Measurements from ENCODE around the gene PRDM5.

Gene PRDM5

DNA sequence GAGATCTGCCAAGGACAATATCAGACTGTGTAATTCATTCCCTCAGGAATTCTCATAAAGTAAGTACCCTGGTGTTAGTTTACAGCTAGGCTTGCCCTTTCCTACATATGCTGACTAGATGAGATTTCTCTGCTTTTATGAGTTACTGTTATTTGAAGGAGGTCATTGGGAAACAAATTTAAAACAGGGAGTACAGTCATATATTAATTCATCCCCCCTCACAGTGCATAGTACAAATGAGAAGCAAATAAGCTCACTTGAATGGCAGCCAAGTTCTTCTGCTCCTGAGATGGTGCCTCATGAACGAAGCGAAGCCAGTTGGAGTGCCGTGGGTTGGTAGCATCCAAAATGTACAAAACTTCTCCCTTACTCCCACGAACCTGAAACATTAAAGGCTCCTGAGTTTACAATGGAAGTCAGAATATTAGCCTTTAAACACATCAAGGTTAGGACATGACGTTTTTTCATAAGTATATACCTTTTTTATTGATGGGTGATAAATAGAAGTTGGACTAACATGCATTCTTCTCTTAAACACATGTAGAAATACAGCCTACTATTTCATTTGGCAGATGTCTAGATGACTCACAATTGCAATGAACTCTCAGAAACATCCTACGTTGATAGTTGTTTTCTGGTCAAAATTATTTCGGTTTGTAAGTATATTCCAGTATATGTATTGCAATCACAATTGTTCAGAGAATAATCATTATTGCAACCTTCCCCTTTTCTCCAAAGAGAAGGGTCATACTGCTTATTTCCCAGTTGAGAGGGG is 69.2 kb downstream of the PRDM5 start:
- DNase-seq, result no peak

DNA sequence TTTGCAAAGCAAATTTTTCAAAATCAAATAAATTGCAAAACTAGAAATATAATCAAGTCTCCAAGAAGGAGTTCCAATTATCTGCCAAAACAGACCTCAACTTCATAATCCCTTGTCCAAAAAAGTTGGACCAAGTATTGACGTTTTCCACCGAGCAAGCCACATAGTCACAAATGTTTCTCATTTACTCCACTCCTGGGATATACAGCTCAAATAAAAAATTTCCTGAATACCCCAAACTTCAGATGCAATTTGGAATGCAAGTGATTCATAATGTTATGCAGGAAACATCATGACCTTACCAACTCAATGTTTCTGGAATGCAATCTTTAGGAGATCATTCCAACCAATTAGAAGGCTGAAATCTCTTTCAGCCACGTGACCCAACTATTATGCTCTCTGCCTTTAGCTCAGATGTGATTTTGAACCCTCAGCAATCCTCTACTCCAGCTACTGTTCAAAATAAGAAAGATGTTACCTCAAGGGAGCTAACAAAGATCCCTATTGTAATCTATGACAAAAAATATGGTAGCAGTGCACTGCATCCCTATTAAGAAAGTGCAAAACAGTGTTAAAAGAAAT is 72.4 kb downstream of the PRDM5 start:
- no peak for DNase-seq

DNA sequence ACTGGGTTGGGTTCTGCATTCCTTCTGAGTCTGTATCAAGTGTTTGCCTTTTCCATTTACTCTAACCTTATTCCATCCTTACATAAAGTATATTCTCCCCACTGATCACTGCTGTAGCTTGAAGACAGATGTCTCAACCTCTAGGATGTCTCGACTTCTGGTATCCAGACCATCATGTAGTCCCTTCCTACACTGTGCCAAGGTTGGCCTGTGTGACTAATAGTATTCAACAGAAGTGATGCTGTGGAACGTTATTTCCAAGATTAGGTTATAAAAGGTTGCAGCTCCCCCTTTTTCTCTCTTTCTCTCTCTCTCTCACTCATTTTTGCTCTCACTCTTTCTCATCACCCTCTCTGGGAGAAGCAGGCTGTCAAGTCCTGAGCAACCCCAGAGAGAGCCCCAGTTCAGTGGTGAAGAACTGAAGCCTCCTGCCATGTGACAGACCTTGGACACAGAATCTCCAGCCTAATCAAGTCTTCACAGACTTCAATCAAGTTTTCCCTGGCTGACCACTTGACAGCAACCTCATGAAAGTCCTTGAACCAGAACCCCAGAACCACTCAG is 75.4 kb downstream of the PRDM5 start:
- DNase-seq, result no peak

DNA sequence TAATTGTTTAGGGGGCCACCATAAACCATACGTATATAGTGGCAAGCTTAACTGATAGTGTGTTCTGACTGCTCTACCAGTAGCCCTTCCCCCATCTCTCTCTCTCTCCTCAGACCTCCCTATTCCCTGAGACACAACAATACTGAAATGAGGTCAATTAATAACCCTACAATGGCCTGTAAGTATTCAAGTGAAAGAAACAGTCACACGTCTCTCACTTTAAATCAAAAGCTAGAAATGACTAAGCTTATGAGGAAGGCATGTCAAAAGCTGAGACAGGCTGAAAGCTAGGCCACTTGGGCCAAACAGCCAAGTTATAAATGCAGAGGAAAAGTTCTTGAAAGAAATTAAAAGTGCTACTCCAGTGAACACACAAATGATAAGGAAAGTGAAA is 78.0 kb downstream of the PRDM5 start:
- no peak for DNase-seq

DNA sequence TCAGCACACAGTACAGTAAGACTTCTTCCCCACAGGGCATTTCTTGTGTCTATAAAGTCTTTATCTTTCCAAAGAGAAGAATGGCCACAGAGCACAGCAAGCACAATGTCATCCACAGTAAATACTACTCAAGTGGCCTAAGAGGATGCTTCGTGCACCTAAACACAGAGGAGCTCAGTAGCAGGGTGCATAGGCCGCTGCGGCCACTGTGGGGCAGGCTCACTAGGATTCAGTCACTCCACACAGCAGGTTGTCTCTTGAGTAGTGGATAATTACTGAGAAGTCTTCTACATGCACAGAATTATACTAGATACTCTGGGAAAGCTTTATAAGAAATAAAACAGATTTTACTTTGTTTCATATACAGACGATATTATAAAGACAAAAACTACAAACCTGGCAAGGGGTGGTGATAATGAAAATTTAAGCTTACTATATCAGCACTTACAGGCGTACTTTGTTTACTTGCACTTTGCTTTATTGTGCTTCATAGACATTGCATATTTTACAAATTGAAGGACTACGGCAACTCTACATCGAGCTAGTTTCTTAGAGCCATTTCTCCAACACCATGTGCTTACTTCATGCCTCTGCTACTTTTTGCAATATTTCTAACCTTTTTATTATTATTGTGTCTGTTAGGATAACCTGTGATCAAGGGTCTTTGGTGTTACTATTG is 78.5 kb downstream of the PRDM5 start:
- DNase-seq, result no peak

DNA sequence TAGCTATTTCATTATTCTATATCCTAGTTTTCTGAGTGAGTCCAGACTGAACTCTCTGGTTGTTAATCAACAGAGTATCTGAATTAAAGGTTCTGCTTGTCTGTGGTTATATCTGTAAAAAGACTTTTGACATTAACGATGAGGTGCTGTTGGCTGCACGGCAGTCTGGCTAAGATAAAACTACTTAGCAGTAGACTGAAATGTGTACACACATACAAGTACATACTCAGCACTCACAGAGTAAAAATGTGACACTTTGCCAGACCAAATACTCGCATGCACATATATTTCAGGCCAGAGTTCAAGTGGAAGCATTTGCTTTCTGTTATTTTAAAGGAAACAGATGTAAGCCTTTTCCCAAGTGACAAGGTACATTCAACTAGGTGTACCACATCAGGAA is 80.5 kb downstream of the PRDM5 start:
- DNase-seq, result no peak

DNA sequence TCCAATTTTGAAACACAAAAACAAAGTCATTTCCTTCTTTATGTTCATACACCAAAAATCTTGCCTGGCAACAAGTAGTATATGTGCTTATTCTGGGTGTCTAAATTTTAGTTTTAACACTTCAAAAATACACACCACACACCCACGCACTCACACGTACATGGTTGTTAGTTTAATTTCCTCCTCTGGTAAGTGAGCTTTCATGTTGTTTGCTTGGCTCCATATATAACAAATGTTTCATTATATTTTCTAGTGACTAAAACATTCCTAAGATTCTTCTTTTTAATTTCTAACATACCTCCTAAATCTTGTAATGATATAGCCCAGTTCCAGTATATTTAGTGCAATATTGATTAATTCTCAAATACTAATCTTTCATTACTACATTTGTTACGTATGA is 80.9 kb downstream of the PRDM5 start:
- DNase-seq, result no peak

DNA sequence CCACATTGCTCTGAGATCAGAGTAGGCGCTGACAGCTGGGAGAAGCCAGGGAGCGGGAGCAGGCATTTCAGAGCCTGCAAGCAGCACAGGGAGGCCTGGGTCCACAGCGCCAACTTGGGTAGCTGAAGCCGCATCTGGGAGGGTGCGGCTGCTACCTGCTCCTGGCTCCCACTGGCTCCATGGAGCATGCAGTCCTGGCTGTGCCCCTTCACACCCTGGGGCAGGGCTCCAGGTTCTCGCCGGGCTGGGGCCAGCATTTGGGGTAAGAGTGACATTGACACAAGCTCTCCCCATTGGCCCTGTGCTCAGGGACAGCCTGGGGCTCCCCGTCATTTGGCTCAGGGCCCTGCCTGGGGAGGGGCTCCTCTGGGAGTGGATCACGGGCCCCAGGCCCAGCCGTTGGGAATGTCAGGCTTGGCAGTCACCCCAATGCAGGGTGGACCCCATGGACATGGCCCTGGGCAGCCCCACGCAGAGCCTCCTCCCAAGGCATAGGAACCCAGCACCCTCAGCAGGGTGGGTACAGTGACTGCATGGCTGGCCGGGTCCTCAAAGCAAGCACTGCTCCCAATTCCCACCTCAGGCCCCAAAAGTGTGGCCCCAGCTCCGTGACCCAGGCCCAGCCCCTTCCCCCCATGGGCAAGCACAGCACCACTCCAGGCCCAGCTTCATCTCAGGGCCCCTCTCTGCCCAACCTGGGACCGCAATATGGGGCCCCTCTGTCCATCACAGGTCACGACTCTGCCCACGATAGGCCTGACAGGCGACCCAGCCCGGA is 82.4 kb downstream of the PRDM5 start:
- no peak for DNase-seq

DNA sequence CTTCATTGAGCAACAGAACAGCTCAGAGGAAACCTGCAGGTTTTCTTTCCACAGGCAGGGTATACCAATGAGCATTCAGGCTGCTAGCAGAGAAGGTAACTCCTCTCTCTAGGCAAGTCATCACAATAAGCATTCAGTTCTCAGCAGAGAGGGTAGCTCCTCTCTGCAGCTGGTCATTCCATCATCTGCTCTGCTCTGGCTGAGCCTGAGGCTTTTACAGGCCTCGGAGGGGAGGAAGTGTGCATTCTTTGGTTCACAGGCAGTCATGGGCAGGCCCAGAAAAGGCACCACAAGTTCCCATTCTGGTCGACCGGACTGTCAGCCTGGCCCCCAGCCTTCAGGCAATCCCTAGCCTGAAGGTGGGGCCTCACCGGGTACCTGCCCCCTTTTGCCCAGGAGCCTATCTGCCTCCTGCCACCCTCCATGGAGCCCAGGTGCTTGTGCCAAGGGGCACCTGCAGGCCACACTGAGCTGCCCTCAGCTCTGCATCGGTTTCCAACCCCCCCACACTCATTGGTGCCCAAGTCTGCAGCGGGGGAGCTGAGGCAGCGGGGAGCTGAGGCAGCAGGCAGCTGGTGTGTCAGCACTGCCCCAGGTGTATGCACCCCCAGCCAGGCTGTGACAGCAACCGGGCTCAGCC is 83.1 kb downstream of the PRDM5 start:
- DNase-seq, result no peak

DNA sequence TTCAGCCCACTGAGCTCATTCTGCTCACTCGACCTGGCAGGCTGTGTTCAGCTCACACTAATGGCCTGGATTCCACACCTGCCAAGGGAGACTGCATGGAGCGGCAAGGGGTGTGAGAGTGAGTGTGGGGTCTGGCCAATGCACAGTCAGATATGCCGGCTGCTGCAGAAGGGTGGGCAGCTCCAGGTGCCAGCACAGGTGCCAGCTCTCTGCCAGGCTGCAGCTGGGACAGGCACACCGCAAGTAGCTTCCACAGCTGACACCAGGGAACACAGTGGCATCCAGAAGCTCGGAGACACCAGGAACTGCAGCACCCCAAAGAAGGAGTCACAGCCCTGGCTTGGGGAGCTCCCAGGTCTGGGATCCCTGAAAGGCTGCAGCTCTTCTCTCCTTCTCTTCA is 83.7 kb downstream of the PRDM5 start:
- DNase-seq, result no peak

DNA sequence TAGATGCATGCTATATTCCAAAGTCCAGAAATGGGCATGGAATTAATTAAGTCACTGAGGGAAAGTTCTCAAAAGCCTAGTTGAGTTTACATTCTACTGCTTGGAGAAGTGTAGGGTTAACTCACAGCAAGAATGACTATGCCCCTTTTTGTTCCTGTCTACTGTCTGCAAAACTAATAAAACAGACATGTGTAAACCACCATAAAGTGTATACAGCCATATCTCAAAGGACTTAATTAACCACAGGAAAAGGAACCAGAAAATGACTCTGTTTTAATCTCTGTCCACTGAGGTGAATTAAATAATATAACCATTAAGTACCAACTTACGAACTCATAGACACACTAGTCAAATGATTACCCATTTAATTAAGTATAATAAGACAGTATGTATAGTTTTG is 84.9 kb downstream of the PRDM5 start:
- no peak for DNase-seq

DNA sequence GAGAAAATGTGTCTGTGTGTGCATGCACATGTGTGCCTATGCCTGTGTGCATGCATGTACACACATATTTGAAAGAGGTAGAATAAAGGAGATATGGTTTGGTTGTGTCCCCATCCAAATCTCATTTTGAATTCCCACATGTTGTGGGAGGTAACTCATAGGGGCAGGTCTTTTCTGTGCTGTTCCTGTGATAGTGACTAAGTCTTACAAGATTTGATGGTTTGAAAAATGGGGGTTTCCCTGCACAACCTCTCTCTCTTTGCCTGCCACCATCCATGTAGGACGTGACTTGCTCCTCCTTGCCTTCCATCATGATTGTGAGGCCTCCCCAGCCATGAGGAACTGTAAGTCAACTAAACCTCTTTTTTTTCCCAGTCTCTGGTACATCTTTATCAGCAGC is 87.2 kb downstream of the PRDM5 start:
- no peak for DNase-seq

DNA sequence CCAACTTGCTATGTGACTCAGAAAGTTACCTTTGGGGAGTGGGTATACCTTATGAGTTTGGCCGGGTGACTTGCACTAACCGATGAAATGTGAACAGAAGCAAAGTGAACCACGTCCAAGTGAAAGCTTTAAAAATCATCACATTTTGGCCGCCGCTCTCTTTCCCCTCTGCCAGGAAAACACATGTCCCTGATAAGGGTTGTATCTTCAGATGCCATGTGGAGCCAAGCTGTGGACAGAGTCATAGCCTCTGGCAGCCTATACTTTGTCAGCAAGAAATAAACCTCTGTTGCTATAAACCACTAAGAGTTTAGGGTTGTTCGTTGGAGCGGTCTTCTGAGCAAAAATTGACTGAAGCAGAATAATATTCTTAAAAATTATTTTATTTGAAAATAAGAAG is 92.3 kb downstream of the PRDM5 start:
- DNase-seq, result no peak

DNA sequence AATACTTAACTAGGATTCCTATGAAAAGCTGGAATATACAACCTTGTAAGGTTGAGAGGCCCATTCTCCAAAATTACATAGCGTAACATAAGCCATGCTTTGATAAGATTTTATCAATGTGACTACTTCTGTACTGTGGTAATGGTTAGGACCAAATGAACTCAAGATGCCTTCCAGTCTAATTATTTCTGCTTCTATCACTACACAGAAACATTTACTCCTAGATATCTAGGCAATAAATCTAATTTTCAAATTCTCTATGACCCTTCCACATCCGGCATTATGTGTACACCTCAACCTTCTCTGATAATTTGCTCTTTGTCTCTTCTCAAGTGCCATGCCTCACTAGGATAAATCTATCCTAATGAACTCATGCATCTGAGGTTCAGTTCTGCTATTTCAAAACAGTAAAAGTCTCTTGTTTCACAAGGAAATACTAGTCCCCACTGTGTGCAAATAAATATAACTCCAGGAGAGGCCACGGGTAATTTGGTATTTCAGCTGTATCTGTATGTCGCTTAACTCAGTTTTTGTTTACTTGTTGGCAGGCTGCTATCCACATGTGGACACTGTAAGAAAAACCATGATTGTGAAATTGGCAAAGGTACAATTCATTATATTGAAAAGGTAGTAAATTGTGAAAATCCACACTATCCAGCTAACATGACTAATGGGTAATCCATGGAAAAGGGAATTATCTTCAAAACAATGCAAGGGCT is 93.3 kb downstream of the PRDM5 start:
- no peak for DNase-seq

DNA sequence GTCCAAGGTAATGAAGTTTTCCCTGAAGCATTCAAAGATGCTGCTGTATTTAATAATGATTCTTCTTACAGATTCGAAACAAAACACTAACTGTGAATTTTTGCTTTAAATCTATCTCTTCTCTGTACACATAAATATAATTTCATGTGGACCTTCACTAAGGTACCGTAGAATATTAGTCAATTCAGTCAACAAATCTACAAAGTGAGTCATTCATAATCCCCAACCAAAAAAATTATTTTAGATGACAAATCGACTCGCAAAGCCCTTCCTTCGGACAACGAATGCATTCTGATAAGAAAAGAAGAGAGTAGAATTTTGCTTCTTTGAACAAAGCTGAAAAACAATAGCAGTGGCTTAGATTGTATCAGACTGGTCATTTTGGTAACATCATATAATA is 95.7 kb downstream of the PRDM5 start:
- no peak for DNase-seq

DNA sequence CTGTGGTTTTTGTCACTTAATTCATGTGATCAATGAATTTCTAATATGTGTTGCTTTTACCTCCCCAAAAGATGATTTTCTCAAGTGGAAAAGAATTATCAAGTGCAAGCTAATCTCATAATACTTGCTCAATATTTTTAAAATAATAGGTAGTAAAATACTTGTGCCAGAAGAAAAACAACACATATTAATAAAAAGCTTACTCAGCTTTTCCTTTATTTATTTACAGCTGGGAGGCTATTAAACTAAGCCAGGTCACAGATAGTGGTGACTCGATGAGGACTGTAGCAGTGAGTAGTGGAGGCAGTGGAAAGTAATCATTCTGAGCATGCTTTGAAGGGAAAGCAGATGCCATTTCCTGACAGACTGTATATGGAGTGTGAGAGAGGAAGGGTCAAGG is 96.1 kb downstream of the PRDM5 start:
- no peak for DNase-seq

DNA sequence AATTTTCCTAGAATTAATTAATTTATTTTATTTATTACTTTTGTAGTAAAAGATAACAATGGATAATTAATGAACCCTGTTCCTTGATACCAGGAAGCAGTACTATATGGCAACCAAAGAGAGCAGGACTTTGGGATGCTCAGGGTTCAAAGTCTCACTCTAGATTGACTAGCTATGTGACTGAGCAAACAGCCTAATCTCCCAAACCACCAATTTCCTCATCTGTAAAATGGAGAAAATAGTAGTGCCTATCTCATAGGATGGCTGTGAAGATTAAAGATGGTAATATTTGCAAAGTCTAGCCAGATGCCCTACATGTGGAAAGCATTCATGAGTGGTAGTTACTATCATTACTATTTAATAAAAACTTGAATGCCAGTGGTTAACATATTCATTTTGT is 97.6 kb downstream of the PRDM5 start:
- DNase-seq, result no peak

DNA sequence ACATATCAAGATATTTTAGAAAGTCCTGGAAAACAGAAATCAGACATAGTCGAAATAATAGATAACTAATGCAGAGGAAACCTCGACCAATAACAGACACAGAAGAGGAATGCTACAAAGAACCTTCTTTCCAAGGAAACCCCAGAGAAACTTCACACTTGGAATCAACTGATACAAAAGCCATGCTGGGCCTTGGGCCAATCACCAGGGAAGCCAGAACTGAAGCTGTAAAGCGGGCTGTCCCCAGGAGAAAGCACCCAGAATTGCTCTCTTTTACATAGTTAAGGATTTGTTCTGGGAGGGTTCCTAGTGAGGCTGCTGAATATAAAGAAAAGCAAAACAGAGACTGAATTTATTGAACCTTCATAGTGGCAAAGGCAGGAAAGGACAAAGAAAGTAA is 100.5 kb downstream of the PRDM5 start:
- no peak for DNase-seq

DNA sequence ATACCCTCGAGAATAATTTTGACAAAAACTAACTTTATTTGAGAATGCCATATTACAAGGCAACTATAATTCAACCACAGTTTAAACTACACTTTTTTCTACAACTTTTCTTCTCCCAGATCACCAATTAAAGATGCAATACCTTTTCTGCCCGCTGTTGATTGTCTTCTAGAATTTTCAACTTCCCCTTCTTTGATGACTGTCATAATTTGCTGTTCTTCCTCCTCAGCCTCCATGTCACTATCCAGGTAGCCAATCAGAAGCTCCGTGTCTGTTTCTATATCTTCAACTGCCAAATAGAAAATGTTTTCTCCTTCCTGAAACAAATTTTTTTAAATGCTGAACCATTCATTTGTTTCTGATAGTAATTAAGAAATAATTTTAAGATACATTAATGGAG is 101.5 kb downstream of the PRDM5 start:
- DNase-seq, result no peak

DNA sequence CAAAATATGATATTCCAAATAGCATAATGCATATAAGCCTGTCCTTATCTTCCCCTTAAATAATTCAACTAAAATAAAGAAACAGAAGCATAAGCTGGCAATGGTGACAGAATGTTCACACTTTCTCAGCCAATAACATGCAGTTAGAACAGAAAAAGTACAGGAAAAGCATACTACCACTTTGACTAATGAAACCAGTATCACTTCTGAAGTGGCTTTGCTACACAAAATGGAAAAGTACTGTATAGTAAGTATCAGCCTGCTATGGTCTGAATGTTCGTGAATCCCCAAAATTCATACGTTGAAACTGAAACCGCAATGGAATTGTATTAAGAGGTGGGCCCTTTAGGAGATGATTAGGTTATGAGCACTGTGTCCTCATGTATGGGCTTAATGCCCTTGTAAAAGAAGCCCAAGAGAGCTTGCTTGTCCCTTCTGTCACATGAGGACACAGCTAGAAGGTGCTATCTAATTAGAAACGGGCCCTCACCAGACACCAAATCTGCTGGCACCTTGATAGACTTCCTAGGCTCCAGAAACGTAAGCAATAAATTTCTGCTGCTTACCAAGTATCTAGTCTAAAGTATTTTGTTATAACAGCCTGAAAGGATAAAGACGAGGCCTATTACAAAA is 102.6 kb downstream of the PRDM5 start:
- DNase-seq, result no peak

DNA sequence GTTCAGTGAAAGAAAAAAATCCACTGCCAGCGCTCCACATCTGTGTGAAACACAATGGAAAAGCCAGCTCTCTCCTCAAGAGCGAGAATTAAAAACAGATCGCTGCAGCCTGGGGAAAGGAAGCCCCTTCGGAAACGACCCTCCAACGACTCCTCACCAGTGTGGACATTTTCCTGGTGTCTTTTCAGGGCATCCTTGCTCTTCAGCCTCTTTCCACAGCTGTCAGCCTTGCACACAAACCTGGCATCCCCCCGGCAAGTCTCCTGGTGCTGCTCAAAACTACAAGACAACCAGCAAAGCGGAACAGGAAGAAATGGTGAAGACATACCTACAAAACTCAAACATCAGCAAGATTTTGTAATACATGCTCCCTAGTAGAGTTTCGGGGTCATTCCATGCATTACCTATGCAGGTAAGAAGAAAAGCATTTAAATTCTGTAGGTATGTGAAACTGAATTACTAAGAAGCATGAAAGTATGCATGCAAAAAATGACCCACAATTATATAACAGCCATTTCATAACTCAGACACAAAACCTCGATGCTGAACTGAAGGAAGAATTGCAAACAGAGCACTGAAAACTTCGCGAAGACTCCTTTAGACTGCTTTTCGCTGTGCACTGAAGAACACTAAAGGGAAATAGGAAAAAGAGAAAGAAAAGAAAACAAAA is 106.1 kb downstream of the PRDM5 start:
- no peak for DNase-seq

Data from 8988T (cell line).